Coronary artery (tissue), 2 donors: ENCODE measurements around the gene C8A.

ENCODE experiments used
- DNase-seq: peaks from one replicate; pipeline ENCODE4 v3.0.0-alpha.2; 2017; ENCODE audit warnings: low spot score
- H3K27ac ChIP-seq, 2 donors: fragments of 200-600 bp; sonication (generic); one replicate each; pipeline ENCODE4 v1.5.1; 2016 to 2019
- H3K4me3 ChIP-seq: fragments of 200-600 bp; sonication (generic); 2 replicates; pipeline ENCODE4 v1.5.1; 2016; ENCODE audit warnings: mild to moderate bottlenecking, moderate library complexity
- TF ChIP-seq, protein P1 (sequence below): fragments of 200-600 bp; sonication (generic); IDR thresholded peaks from one replicate; pipeline ENCODE4 v1.5.1; 2019; ENCODE audit warnings: antibody characterized with exemption

Gene C8A

DNA sequence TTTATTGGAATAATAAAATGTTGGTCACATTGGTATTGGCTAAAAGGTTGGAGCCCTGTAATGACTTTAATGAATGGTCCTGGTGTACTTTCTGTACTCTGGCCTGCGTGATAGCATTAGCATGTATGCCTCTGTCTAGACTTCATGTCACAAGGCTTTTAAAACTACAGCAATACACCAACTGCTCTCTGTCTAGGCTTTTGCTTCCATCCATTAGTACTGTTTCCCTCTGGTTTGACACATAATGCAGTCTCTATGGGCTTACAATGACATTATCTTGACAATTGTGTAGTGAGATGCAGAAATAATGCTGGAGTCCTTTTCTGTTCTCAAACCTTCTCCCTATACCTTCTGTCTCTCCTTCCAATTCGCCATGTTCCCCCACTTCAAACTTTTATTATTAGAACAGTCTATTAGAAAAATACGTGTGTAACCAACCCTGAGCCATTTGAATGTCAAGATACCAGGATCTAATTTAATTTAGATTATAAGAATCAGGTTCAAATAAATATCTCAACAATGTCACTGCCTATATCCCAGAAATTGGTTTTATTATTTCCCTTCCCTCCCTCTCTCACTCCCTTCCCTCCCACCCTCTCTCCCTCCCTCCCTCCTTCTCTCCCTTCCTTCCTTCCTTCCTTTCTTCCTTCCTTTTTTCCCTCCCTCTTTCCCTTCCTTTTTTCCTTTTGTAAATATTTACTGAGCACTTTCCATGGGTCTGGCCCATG lies 8.8 kb downstream of the C8A start:
- H3K4me3 ChIP-seq: no peak overlapping the region
- no peak overlapping the region for H3K27ac ChIP-seq
- no peak for DNase-seq
- TF ChIP-seq, protein P1, sequence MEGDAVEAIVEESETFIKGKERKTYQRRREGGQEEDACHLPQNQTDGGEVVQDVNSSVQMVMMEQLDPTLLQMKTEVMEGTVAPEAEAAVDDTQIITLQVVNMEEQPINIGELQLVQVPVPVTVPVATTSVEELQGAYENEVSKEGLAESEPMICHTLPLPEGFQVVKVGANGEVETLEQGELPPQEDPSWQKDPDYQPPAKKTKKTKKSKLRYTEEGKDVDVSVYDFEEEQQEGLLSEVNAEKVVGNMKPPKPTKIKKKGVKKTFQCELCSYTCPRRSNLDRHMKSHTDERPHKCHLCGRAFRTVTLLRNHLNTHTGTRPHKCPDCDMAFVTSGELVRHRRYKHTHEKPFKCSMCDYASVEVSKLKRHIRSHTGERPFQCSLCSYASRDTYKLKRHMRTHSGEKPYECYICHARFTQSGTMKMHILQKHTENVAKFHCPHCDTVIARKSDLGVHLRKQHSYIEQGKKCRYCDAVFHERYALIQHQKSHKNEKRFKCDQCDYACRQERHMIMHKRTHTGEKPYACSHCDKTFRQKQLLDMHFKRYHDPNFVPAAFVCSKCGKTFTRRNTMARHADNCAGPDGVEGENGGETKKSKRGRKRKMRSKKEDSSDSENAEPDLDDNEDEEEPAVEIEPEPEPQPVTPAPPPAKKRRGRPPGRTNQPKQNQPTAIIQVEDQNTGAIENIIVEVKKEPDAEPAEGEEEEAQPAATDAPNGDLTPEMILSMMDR: no peak

DNA sequence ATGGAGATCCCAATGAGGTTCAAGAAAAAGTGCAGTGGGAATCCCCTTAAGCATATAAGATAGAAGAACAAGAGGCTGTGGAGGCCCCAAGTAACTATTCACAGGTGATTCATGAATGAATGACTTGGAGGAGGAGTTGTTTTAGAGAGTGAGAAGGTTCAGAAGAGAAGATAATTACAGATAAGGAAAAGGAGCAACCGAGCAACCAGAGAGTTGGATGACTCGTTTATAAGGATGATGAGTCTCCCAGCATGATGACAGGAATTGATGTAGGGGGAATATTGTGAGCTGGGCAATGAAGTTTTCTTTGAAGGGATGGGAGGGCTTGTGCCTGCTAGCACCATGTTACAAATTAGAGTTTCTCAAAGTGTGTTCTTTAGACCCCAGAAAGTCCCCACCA lies 9.8 kb downstream of the C8A start:
- TF ChIP-seq, protein P1: no peak
- Histone ChIP-seq H3K27ac (no peak overlapping the region), H3K4me3 (no peak overlapping the region)
- DNase-seq: no peak

DNA sequence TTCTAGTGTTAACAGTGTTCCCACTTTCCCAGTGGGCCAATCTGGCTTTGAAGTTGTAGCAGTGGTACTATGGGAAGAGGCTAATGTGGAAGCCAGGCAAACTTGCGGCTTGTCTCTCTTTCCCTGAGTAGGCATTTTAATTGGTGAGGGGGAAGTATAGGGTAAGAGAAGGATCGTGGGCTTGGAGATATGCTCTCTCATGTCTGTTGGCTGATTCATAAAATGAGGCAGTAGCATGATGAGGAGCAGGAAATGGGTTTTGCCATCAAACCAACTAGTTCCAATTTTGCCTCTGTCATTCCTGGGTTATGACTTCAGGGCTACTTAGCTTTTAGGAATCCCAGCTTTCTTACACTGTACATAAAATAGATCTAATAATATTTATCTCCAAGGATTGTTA lies 12.1 kb downstream of the C8A start:
- TF ChIP-seq, protein P1: no peak
- DNase-seq: no peak
- H3K27ac ChIP-seq: no peak overlapping the region

DNA sequence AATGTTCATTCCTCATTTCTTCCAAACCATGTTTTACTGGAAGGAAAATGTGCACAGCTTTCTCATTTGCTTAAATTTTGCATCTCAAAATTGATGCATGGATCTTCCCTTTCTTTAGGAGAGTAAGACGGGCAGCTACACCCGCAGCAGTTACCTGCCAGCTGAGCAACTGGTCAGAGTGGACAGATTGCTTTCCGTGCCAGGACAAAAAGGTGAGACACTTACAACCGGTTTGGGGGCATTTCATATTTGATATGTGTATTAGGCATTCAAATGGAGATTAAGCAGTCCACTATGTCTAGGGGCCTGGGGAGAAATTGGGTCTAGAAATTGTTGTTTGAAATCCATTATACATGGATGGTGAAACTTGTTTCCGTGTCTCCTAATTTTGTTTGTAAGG lies 12.9 kb downstream of the C8A start:
- Histone ChIP-seq H3K4me3 (no peak overlapping the region), H3K27ac (no peak overlapping the region)
- no peak for DNase-seq
- TF ChIP-seq, protein P1: no peak

More for the DNA sequence above, 12.1 kb downstream of the C8A start:
- no peak overlapping the region for H3K4me3 ChIP-seq

DNA sequence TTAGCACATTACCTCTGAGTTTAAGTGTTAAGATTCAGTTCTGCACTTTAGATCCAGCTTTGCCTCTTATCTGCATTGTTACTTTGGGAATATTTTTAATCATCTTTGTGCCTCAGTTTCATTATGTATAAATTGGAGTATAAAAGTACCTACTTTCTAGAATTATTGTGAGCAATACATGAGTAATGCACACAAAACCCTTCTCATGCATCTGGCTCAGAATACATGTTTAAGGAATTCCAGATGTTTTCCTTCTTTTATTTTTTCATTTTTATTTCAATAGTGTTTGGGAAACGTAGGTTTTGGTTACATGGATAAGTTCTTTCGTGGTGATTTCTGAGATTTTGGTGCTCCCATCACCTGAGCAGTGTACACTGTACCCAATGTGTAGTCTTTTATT lies 14.2 kb downstream of the C8A start:
- TF ChIP-seq, protein P1: no peak
- no peak overlapping the region for H3K27ac ChIP-seq

DNA sequence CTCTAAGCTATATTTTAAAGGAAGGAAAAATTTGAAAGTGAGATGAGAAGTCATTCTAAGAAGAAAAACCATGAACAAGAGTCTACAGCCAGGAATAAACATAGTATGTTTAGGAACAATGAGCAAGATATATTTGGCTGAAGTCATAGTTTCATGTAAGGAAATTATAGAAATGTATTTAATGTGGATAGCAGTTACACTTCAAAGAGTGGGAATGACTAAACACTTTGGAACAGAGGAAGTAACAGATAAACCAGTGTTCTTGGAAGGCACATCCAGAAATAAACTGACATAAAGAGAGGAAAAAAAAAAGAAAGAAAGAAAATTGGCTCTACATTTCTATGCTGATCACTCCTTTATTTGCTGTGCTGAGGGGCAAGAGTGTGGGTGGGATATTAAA lies 18.0 kb downstream of the C8A start:
- TF ChIP-seq, protein P1: no peak
- H3K27ac ChIP-seq: no peak overlapping the region
- H3K4me3 ChIP-seq: no peak overlapping the region
- DNase-seq: no peak

More for the DNA sequence above, 14.2 kb downstream of the C8A start:
- H3K4me3 ChIP-seq: no peak overlapping the region
- no peak for DNase-seq

DNA sequence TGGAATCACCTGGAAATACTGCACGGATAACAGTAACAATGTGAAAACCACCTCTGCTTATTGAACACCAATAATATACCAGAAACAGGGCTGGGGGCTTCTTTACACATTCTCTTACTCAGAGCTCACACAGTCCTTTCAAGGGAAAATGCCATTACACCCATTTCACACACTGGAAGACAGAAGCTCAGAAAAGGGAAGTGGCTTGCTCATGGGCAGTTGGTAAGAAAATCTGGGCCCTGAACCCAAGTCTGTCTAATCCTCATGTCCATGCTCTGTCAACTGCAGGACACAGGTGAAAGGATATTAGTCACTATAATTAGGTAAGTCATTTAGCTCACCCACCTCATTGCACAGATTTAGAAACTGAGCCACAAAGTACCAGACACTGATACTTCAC lies 18.6 kb downstream of the C8A start:
- DNase-seq: no peak
- TF ChIP-seq, protein P1: no peak
- Histone ChIP-seq H3K4me3 (no peak overlapping the region), H3K27ac (no peak overlapping the region)
